ENCODE results near the gene TMEM132C. TPM values are rescaled to one million over a fixed set of nuclear protein-coding genes. Genes with fewer than 3 reads are reported as not detected.

The TMEM132C gene
- total RNA-seq, 1 donor from 2014 or later = 73.7 TPM

GRCh38 chr12:128338386-128339125 is 71.6 kb downstream of the TMEM132C start:
- DNase-seq (ENCODE audit: low spot score) = no peak

GRCh38 chr12:128339126-128339520 is 72.2 kb downstream of the TMEM132C start:
- DNase-seq (ENCODE audit: low spot score) = no peak

DNA sequence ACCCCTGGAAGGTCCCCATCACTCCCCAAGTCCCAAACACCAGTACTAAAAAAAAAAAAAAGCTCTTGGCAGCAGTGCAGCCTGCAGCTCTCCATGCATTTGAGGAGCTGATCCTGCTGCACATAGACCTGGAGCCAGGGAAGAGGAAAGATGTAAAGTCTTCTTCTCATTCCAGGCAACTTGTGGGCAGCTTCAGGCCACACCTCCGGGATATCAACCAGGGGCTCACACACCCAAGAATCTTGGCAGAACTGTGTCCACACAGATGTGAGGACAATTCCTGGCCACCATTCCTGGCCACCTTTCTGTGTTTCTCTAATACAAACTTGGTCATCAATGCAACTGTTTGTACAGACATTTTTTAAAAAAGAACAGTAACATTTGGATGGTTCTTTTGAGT is 72.7 kb downstream of the TMEM132C start:
- DNase-seq (ENCODE audit: low spot score) = no peak

DNA sequence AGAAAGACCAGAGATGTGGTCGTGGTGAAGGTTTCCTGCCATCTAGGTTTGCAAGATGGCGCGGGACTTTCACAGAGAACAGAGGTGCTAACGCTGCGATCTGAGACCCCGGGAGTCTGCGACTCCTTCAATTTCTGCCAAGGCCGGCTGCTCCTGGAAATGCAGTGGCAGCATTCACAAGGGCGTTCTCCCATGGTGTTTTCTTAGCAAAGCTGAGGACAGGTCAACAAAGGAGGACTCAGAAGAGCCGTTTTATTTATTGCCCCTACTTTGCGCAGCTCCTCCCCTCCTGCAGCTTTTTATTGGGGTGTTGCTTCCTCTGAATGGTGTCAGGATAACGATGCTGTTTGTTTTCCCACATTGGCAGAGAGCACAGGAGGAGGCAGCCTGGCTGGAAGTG is 86.3 kb downstream of the TMEM132C start:
- DNase-seq (ENCODE audit: low spot score) = no peak

- DNase-seq (ENCODE audit: low spot score) = no peak
Observed at GRCh38 chr12:128356547-128356946, 89.6 kb downstream of the TMEM132C start.

DNA sequence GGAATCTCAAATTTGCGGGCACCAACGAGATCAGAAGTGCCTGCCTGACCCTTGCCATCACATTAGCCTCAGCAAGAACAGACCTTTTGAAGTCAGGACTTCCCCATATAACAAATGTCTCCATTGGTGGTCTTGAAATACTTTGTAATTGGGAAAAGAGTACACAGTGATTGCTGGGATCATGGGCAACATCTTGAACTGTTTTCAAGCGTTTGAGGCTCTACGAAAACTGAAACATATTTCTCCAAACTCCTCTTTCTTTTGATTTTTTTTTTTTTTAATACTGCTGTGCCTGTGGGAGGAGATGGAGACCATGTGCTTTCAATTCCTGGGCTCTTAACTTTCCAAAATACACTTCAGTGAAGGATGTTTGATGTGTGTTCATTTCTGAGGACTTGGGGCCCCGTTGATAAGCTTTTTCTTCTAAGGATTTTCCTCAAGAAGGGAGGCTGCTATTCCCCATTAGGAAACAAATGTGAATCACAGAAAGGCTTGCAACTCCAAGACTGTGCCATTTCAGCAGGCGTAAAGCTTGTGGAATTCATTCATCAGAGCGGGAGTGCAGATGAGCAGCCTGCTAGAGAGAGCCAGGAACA is 94.5 kb downstream of the TMEM132C start:
- DNase-seq (ENCODE audit: low spot score) = no peak

DNA sequence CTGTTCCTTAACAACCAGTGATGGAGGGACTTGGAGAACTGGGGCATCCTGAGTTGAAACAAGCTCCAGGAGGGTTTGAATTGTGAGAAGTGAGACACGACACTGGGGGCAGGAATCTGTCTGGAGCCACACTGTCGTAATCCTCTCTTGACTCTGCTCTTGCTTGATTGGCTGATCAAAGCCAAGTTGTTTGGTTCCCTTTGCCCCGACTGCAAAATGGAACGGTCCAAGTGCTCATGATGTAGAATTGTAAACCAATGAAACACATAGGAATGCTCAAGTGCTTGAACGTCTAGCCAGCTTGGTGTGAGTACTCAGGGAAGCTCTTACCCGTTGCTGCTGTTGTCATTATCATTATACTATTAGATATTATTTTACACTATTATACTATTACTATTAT is 98.1 kb downstream of the TMEM132C start:
- no peak for DNase-seq (ENCODE audit: low spot score)

DNA sequence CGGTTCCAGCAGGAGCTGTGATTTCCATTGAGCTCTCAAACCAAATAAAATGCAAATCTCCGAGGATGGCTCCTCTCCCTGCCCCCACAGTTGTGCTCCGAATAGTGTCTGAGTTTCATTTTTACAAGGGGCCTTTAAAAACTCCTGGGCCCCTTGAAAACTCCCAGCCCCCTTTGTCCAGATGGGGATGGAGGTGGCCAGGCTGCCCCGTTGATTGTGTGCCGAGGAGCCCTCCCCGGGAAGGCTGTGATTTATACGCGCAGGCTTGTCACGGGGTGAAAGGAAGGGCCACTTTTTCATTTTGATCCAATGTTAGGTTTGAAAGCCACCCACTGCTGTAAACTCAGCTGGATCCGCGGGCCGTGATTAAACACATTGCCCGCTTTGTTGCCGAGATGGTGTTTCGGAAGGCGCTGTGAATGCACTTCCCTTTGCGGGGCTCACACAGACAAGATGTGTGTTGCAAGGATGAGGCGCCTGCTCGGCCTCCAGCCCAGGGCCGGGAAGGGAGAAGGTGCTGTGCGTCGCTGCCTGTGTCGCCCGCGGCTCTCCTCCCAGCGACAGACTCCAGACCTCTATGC is 98.8 kb downstream of the TMEM132C start:
- DNase-seq (ENCODE audit: low spot score) = no peak

DNA sequence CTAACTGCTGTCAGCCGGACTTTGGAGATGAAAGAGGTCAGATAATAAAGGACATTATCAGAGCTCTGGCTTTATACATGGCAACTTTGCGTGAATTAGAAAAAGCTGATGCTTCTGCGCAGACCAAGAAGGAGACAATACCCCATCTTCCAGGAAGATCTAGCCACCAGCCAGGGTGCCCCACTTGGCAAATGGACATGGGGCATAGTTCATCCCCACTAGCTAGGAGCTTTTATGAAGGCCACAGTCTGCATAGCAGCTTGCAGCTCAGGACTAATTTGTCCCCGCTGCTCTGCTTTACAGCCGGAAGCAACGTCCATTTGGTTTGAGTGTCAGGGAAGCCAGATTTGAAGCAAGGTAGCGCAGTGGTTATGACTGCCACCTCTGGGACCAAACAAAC is 101.0 kb downstream of the TMEM132C start:
- DNase-seq (ENCODE audit: low spot score) = no peak

- DNase-seq (ENCODE audit: low spot score) = peak; percentile 24
Observed at GRCh38 chr12:128381541-128381940, 114.6 kb downstream of the TMEM132C start.

DNA sequence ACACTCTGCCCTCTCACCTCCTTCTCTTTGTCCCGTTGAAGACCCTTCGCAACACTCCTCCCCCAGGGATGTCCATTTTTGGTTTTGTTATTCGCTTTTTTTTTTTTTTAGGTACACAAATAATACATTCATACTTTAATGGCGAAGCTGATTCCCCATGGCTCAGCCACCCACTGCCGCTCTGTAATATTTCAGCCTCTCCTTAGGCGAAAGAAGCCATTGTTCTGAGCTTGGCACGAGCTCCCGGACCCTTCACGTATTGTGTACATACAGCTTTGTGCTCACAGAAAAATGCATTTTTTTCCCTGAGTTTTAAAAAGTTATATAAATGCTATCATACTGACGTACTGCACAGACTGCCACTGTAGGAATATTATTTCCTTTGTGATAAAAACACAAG is 115.0 kb downstream of the TMEM132C start:
- no peak for DNase-seq (ENCODE audit: low spot score)

DNA sequence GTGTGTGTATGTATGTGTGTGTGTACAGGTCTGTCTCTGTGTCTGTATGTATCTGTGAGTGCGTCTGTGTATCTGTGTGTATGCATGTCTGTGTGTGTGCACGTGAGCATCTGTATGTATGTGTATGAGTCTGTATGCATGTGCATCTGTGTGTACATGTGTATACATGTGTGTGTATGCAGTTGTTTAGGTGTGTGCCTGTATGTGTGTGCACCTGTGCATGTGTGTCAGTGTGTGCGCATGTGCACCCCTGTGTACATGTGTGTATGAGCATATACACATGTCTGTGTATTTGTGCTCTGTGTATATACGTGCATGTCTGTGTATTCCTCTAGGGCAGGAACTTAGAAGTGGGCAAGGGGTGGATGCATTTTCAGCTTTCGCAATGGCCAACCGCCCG is 116.0 kb downstream of the TMEM132C start:
- DNase-seq (ENCODE audit: low spot score) = no peak

DNA sequence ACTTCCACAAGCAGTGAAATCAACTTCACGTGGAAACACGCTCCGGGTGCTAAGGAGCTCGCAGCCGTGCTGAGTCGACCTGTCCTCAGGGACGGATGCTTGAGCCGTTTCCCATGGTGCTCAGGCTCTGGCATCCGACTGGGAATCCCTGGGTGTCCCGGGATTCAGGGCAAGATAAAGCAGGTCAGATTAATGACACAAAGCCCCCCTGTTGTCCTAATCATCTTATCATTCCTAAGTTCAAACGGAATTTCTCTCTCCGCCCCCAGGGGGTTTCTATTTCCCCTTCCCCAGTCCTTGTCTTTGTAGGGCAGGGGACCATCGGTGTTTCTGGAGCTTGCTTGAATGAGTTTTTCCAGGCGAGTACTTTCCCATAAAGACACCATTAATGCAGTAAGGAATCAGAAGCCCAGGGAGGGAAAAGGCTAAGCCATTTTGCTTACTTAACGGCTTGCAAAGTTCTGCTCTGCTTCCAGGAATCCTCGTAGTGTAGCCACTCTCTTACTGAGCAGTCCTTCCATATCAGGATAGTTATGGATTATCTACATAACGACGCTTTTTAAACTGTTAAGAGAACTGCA is 116.5 kb downstream of the TMEM132C start:
- DNase-seq (ENCODE audit: low spot score) = no peak

DNA sequence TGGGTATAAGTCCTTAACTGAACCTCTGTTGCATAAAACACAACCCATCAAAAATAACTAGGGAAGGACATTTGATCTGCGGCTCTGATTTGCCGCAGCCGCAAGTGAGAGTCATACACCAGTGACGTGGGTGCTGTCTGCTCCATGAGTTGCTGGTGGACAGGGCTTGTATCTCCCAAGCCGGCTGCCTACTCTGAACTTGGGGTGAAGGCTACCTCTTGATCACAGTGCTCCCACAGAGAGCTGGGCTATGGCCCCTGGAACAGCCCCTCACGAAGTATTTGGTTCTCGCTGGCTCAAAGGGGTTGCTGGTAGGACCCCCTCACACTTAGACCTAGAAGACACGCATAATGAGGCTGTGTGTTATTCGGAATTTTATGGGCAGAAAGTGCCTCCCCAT is 118.8 kb downstream of the TMEM132C start:
- peak; percentile 24 for DNase-seq (ENCODE audit: low spot score)

DNA sequence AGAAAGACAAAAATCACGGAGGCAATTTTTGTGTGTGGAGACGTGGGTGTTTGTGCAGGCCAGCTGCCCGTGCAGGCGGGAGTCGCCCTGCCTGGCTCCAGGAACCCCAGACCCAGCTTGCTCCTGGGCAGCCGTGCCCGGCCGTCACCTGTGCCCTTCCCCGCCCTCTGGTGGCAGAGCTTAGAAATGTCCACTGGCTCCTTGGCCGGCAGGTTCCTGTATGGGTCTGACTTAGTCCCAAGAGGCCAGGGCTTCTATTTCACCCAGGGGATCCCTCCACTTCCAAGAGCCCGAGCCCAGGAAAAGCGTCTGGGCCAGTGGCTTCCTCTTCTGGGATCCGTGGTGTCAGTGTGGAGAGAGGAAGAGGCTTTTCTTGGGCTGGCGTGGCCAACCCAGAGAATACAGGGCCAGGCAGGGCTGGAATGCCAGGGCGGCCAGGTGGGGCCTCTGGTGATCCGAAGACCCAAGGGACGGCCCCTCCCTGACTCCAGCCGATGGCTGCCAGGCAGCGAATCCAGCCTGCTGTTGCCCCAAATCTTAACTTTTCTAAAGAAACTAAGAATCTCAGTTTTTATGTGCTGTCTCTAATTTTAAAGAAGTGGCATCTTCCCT is 120.9 kb downstream of the TMEM132C start:
- peak; percentile 89 for DNase-seq (ENCODE audit: low spot score)

- no peak for DNase-seq (ENCODE audit: low spot score)
Observed at GRCh38 chr12:128388461-128389000, 121.6 kb downstream of the TMEM132C start.

- DNase-seq (ENCODE audit: low spot score) = no peak
Observed at GRCh38 chr12:128393346-128393745, 126.4 kb downstream of the TMEM132C start.

DNA sequence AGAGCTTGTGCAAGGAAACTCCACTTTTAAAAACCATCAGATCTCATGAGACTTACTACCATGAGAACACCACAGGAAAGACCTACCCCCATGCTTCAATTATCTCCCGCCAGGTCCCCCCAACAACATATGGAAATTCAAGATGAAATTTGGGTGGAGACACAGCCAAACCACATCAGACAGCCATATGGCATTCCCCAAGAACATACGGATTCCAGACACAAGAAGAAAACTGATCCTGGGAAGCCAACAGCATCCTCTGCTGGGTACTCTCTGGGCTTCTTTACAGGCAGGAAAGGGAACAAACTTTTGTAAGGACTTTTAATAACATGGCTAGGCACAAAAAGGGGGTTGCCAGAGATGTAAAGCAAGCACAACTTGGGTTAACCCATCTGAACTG is 127.2 kb downstream of the TMEM132C start:
- DNase-seq (ENCODE audit: low spot score) = no peak

DNA sequence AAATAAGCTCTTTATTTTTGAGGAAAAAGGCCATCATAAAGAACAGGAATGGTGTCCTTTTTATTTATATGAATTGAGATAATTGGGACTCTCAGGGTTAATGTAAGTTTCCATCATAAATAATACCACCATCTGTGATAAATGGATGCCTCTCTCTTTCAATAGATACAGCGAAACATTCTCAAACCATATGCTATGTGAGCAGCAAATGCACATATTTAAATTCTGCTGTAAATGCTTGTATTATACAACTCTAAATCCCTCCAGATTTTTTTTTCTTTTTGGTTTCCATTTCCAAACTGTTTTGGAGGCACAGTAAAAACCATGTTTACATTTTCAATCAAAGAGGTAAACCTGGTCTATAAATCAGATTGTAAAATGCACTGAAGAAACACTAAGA is 132.3 kb downstream of the TMEM132C start:
- no peak for DNase-seq (ENCODE audit: low spot score)

- no peak for DNase-seq (ENCODE audit: low spot score)
Observed at GRCh38 chr12:128402486-128403243, 135.7 kb downstream of the TMEM132C start.

- no peak for DNase-seq (ENCODE audit: low spot score)
Observed at GRCh38 chr12:128408669-128409068, 141.7 kb downstream of the TMEM132C start.

Measured in mesenteric fat pad (tissue), 1 donor.